Measurements from ENCODE around the gene UBE2J2.

UBE2J2 gene

GRCh38 chr1:1213345-1214265, 60.0 kb downstream of the UBE2J2 start, which contains the start of gene TNFRSF4:
TNFRSF4 (minus strand) TSS chr1:1214153; CDS start chr1:1214127, 26 bp downstream.
- no peak for DNase-seq (ENCODE audit: low read depth, low spot score)

- no peak for DNase-seq (ENCODE audit: low read depth, low spot score)
Measured at GRCh38 chr1:1212780-1213344, 60.8 kb downstream of the UBE2J2 start.

GRCh38 chr1:1211541-1212441, 61.9 kb downstream of the UBE2J2 start:
- DNase-seq (ENCODE audit: low read depth, low spot score) = no peak

- no peak for DNase-seq (ENCODE audit: low read depth, low spot score)
Measured at GRCh38 chr1:1210726-1211540, 62.7 kb downstream of the UBE2J2 start.

- DNase-seq (ENCODE audit: low read depth, low spot score) = no peak
Measured at GRCh38 chr1:1208713-1209433, 64.8 kb downstream of the UBE2J2 start.

GRCh38 chr1:1207571-1207892, 66.1 kb downstream of the UBE2J2 start:
- no peak for DNase-seq (ENCODE audit: low read depth, low spot score)

GRCh38 chr1:1206966-1207531, 66.6 kb downstream of the UBE2J2 start:
- no peak for DNase-seq (ENCODE audit: low read depth, low spot score)

GRCh38 chr1:1206376-1206965, 67.2 kb downstream of the UBE2J2 start, which contains the start of gene TNFRSF18:
TNFRSF18 (minus strand) TSS chr1:1206592; CDS start chr1:1206571, 21 bp downstream.
- no peak for DNase-seq (ENCODE audit: low read depth, low spot score)

- DNase-seq (ENCODE audit: low read depth, low spot score) = no peak
Measured at GRCh38 chr1:1205769-1206375, 67.8 kb downstream of the UBE2J2 start.

GRCh38 chr1:1204998-1205768, 68.5 kb downstream of the UBE2J2 start:
- no peak for DNase-seq (ENCODE audit: low read depth, low spot score)

GRCh38 chr1:1204425-1204920, 69.2 kb downstream of the UBE2J2 start:
- no peak for DNase-seq (ENCODE audit: low read depth, low spot score)

All from activated naive CD8-positive, alpha-beta T cell treated with anti-CD3 and anti-CD28 coated beads, Interleukin-2, amount 50 U/mL, for 16 hours (primary cell).